ENCODE data around the gene TACR3.

GRCh38 chr4:103673983-103674382 lies 45.8 kb downstream of the TACR3 start:
- TF ChIP-seq POLR2AphosphoS5 (IDR thresholded peaks at IDR 0.05): no peak
- TF ChIP-seq, protein P1, sequence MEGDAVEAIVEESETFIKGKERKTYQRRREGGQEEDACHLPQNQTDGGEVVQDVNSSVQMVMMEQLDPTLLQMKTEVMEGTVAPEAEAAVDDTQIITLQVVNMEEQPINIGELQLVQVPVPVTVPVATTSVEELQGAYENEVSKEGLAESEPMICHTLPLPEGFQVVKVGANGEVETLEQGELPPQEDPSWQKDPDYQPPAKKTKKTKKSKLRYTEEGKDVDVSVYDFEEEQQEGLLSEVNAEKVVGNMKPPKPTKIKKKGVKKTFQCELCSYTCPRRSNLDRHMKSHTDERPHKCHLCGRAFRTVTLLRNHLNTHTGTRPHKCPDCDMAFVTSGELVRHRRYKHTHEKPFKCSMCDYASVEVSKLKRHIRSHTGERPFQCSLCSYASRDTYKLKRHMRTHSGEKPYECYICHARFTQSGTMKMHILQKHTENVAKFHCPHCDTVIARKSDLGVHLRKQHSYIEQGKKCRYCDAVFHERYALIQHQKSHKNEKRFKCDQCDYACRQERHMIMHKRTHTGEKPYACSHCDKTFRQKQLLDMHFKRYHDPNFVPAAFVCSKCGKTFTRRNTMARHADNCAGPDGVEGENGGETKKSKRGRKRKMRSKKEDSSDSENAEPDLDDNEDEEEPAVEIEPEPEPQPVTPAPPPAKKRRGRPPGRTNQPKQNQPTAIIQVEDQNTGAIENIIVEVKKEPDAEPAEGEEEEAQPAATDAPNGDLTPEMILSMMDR (IDR thresholded peaks at IDR 0.05): no peak
- no peak for TF ChIP-seq POLR2A (IDR thresholded peaks at IDR 0.05)
- TF ChIP-seq EP300 (IDR thresholded peaks at IDR 0.05; ENCODE audit: low read depth): no peak
